Measurements from ENCODE around the gene ARPC5. TPM values are rescaled to one million over a fixed set of nuclear protein-coding genes. Genes with fewer than 3 reads are reported as not detected.

ARPC5 gene
- total RNA-seq, 2 experiments from 2014 or later, result 233 to 235 TPM

DNA sequence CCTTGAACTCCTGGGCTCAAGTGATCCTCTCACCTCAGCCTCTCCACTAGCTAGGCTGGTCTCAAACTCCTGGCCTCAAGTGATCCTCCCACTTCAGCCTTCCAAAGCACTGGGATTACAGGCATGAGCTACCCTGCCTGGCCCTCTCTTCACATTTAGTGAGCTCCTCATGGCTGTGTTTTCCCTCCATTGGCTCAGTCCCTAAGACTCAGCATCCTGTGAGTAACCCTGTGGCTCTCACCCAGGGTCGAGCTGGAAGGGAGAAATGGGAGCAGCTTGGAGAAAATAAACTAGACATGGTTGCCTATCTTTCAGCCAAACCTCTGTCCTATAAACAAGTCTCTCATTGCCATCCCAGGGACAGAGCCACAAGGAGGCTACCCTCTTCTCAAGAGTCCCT lies 62.9 kb downstream of the ARPC5 start:
- no peak overlapping the region for H3K4me3 Mint-ChIP-seq
- no peak for DNase-seq
- H3K36me3 Mint-ChIP-seq (ENCODE audit: low read depth), result peaks cover 25% of the 10 kb centered on the region
- H3K27ac Mint-ChIP-seq, result no peak overlapping the region
- no peaks in the 10 kb centered on the region for H3K27me3 Mint-ChIP-seq
- H3K4me1 Mint-ChIP-seq, result peaks cover 7% of the 10 kb centered on the region
- ChIA-PET POLR2A (interaction anchor here (1.1 kb wide), 1 partner anchor 9 kb away, joined by 3 read pairs; no protein-coding TSS in a partner anchor), CTCF (no interaction called here)
- H3K9me3 Mint-ChIP-seq, result no peaks in the 10 kb centered on the region

DNA sequence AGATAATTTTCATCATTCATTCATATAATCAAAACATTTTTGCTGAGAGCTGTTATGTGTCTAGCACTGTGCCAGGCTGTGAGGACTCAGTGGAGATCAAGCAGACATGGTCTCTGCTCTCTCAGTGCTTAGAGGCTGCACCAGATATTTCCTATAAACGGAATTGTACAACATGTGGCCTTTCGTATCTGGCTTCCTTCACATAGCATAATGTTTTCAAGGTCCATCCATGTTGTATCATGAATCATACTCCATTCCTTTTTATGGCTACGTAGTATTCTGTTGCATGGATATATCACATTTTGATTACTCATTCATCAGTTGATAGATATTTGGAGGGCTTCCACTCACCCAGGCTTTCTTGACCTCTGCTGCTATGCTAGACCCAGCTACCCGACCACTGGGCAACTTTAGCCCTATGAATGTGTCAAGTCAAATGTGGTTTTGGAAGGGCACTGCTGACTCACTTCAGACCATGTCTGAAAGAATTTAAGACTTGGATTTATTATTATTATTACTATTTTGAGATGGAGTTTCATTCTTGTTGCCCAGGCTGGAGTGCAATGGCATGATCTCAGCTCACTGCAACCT lies 63.8 kb downstream of the ARPC5 start:
- Mint-ChIP-seq H3K4me1 (peaks cover 12% of the 10 kb centered on the region), H3K27me3 (no peaks in the 10 kb centered on the region), H3K9me3 (no peaks in the 10 kb centered on the region), H3K27ac (no peak overlapping the region), H3K36me3 (ENCODE audit: low read depth) (peaks cover 28% of the 10 kb centered on the region), H3K4me3 (no peak overlapping the region)
- DNase-seq, result no peak
- ChIA-PET CTCF (no interaction called here), POLR2A (no interaction called here)

Other genes with a start within 250 kb of the ARPC5 start
- under 1 TPM; 0.03 to 0.28 TPM for gene NMNAT2, start 217.4 kb downstream of the ARPC5 start, total RNA-seq
- 10 to 100 TPM; 74.8 to 76.8 TPM for gene SMG7, start 163.3 kb downstream of the ARPC5 start, total RNA-seq
- 10 to 100 TPM; 21.5 to 23.0 TPM for gene NCF2, start 45.3 kb downstream of the ARPC5 start, total RNA-seq
- not detected for gene APOBEC4, start 17.5 kb upstream of the ARPC5 start, total RNA-seq
- 1 to 10 TPM; 2.4 to 2.8 TPM for gene RGL1, start 169.3 kb upstream of the ARPC5 start, total RNA-seq

All from activated CD4-positive, alpha-beta memory T cell treated with anti-CD3 and anti-CD28 coated beads, Interleukin-2, amount 10 ng/mL, durations not matched to agents 7 days and 5 days (primary cell).